HL-60 (cell line): ENCODE data around the gene A2M.

Experiments
- DNase-seq, 2 experiments: peaks; one replicate each; pipeline ENCODE4 v3.0.0-alpha.2; 2010 to 2020; ENCODE audit warnings: low read depth in 1 of 2, low spot score in 1 of 2
- H3K27ac ChIP-seq: fragments of 250-450 bp; sonication (Bioruptor Pico); replicated peaks from 2 replicates; pipeline ENCODE4 v1.5.1; 2020; ENCODE audit warnings: mild to moderate bottlenecking, moderate library complexity
- H3K27me3 ChIP-seq: fragments of 250-450 bp; sonication (Bioruptor Pico); 2 replicates; pipeline ENCODE4 v1.5.1; 2021; ENCODE audit warnings: mild to moderate bottlenecking, moderate library complexity; ENCODE audit not compliant: insufficient read depth, poor library complexity, severe bottlenecking
- H3K4me3 ChIP-seq: replicated peaks from 2 replicates; pipeline ENCODE4 v1.5.1; 2011; ENCODE audit warnings: mild to moderate bottlenecking, control low read depth, low read length; ENCODE audit not compliant: insufficient read depth
- GABPA ChIP-seq: IDR thresholded peaks from 2 replicates; pipeline ENCODE4 v1.6.1; 2012; ENCODE audit warnings: low read depth
- POLR2AphosphoS5 ChIP-seq: IDR thresholded peaks from 2 replicates; pipeline ENCODE4 v1.6.1; 2012; ENCODE audit warnings: low read depth
- SPI1 ChIP-seq: IDR thresholded peaks from 2 replicates; pipeline ENCODE4 v1.6.1; 2012; ENCODE audit warnings: low read depth, mild to moderate bottlenecking, borderline replicate concordance
- TF ChIP-seq, protein P1 (sequence below): IDR thresholded peaks from one replicate; pipeline ENCODE4 v1.5.1; 2011; ENCODE audit warnings: low read length, control low read depth, inconsistent platforms; ENCODE audit not compliant: insufficient read depth
- TF ChIP-seq, protein P2 (sequence below): IDR thresholded peaks from 2 replicates; pipeline ENCODE4 v1.6.1; 2012; ENCODE audit warnings: low read depth; ENCODE audit not compliant: insufficient replicate concordance

The A2M gene

DNA sequence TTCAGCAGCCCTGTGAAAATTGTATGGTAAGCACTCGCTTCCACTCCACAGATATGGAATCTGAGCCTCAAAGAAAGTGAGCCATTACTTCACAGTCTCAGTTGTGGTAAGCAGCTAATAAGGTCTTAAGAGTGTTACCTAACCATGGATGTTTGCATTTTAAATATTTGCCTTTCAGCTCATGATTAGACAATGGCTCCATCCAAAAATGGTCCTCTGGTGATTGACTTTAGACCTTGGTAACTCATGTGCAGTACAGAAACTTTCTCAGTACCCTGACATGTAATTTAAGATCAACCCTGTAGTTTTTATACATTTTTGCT lies 1.8 kb downstream of the A2M start:
- DNase-seq, result no peak
- TF ChIP-seq, protein P1, sequence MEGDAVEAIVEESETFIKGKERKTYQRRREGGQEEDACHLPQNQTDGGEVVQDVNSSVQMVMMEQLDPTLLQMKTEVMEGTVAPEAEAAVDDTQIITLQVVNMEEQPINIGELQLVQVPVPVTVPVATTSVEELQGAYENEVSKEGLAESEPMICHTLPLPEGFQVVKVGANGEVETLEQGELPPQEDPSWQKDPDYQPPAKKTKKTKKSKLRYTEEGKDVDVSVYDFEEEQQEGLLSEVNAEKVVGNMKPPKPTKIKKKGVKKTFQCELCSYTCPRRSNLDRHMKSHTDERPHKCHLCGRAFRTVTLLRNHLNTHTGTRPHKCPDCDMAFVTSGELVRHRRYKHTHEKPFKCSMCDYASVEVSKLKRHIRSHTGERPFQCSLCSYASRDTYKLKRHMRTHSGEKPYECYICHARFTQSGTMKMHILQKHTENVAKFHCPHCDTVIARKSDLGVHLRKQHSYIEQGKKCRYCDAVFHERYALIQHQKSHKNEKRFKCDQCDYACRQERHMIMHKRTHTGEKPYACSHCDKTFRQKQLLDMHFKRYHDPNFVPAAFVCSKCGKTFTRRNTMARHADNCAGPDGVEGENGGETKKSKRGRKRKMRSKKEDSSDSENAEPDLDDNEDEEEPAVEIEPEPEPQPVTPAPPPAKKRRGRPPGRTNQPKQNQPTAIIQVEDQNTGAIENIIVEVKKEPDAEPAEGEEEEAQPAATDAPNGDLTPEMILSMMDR, result no peak
- no peak for TF ChIP-seq SPI1
- TF ChIP-seq, protein P2, sequence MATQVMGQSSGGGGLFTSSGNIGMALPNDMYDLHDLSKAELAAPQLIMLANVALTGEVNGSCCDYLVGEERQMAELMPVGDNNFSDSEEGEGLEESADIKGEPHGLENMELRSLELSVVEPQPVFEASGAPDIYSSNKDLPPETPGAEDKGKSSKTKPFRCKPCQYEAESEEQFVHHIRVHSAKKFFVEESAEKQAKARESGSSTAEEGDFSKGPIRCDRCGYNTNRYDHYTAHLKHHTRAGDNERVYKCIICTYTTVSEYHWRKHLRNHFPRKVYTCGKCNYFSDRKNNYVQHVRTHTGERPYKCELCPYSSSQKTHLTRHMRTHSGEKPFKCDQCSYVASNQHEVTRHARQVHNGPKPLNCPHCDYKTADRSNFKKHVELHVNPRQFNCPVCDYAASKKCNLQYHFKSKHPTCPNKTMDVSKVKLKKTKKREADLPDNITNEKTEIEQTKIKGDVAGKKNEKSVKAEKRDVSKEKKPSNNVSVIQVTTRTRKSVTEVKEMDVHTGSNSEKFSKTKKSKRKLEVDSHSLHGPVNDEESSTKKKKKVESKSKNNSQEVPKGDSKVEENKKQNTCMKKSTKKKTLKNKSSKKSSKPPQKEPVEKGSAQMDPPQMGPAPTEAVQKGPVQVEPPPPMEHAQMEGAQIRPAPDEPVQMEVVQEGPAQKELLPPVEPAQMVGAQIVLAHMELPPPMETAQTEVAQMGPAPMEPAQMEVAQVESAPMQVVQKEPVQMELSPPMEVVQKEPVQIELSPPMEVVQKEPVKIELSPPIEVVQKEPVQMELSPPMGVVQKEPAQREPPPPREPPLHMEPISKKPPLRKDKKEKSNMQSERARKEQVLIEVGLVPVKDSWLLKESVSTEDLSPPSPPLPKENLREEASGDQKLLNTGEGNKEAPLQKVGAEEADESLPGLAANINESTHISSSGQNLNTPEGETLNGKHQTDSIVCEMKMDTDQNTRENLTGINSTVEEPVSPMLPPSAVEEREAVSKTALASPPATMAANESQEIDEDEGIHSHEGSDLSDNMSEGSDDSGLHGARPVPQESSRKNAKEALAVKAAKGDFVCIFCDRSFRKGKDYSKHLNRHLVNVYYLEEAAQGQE, result no peak
- no peak for TF ChIP-seq POLR2AphosphoS5
- no peak for TF ChIP-seq GABPA
- Histone ChIP-seq H3K27me3 (no peaks in the 10 kb centered on the region), H3K27ac (no peak overlapping the region), H3K4me3 (no peak overlapping the region)

DNA sequence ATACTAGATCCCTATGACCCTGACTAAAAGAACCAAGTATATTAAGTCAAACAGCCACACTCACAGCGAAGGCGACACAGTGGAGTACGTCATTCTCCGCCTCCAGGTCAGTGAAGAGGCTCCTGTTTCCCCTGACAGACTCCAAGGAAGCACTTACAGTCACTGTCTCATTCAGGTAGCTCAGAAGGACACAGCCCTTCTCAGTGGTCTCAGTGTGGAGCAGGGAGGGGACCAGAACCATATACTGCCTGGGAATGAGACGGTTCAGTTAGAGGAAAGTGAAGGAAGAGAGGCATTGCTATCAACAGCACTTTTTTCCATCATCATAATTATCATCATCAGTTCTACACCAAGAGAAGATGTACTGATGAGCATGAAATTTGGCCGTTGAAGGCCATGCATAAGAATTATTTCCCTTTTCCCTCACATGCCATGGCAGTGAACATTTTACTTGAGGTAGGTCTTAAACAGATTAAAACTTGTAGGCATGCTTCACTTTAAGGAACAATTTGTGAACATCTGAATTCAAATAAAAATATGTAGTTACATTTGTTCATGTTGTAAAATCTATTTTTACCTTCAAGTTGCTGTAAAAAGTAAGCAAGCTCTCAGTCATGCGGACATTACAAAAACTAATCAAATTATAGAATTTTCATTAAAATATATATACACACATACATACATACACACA lies 2.3 kb downstream of the A2M start:
- DNase-seq, result no peak
- Histone ChIP-seq H3K27me3 (no peaks in the 10 kb centered on the region), H3K4me3 (no peak overlapping the region), H3K27ac (no peak overlapping the region)
- TF ChIP-seq, protein P2, result no peak
- TF ChIP-seq, protein P1, result no peak
- TF ChIP-seq POLR2AphosphoS5, result no peak
- TF ChIP-seq GABPA, result no peak
- no peak for TF ChIP-seq SPI1

DNA sequence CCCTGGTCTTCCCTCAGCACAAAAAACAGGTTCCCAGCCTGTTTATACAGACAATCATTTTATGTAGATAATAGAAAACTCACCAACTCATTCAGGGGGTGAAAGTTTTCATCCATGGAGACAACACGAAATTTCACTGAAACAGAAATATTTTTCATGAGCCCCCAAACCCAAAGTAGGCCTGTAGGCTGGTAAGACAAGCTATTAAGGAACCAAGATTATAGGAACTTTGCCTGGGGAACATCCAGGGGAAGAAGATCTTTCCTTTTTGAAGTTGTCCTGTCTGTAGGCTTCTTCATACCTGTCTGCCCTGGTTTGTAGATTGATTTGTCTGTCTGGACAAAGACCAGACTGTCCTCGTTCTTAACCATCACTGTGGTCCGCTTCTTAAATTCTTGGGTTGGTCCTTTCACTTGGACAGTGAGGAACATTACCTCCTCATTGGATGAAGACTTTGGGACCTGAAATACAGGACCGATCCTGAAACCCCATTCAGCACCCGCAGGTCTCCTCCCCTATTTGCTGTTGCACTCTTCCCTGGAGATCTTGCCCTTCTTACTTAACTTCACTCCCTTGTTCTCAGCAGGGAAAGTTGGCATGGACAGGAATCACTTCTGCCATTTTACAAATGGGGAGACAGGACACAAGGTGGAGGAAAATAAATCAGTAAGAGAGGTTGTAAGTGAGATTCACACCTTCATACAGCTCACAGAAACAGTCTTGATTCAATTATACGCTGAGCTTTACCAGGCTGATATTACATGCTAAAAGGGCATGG lies 3.5 kb downstream of the A2M start:
- DNase-seq, result no peak
- H3K27me3 ChIP-seq, result no peaks in the 10 kb centered on the region

More for the DNA sequence above, 3.5 kb downstream of the A2M start:
- Histone ChIP-seq H3K4me3 (no peak overlapping the region), H3K27ac (no peak overlapping the region)
- TF ChIP-seq, protein P1, result no peak
- no peak for TF ChIP-seq POLR2AphosphoS5
- TF ChIP-seq SPI1, result no peak
- no peak for TF ChIP-seq GABPA
- TF ChIP-seq, protein P2, result no peak
